Panc1 (cell line): ENCODE results near the gene SKI. TPM values are rescaled to one million over a fixed set of nuclear protein-coding genes. Genes with fewer than 3 reads are reported as not detected.

ENCODE experiments used
- ATAC-seq: fragments of 200-7000 bp; cut with Tn5 transposase; 2 replicates; pipeline ENCODE4 v1.9.1; 2020; ENCODE audit warnings: mild to moderate bottlenecking, moderate library complexity
- BruUV-seq: library from RNA; stranded (reverse); fragments of 400-500 nt; replicated peaks from 2 replicates; lab custom pipeline; 2021; lab: Mats Ljungman, UMichigan
- CTCF ChIA-PET: fragments of 300-600 bp; sonication (Branson Sonifier 250); formaldehyde crosslinking; loops from one replicate; lab custom pipeline; 2022; ENCODE audit warnings: antibody characterized with exemption; lab: Charles Lee
- POLR2A ChIA-PET: fragments of 300-600 bp; sonication (Branson Sonifier 250); formaldehyde crosslinking; loops from one replicate; lab custom pipeline; 2022; ENCODE audit warnings: antibody characterized with exemption; lab: Charles Lee
- DNase-seq: peaks from one replicate; pipeline ENCODE4 v3.0.0-alpha.2; 2010; ENCODE audit warnings: low read depth, low spot score
- H3K27ac ChIP-seq: 2 replicates; pipeline ENCODE4 v1.5.1; 2011; ENCODE audit warnings: mild to moderate bottlenecking, low read length, inconsistent platforms
- H3K27me3 ChIP-seq: fragments of 200-500 bp; sonication (Bioruptor generic); 2 replicates; pipeline ENCODE4 v1.6.0; 2014; ENCODE audit warnings: low read length, inconsistent platforms; ENCODE audit not compliant: control insufficient read depth, insufficient read depth
- H3K36me3 ChIP-seq: fragments of 200-500 bp; sonication (Bioruptor generic); 2 replicates; pipeline ENCODE4 v1.5.1; 2014; ENCODE audit warnings: inconsistent platforms, mild to moderate bottlenecking, low read length, moderate library complexity; ENCODE audit not compliant: control insufficient read depth, insufficient read depth
- H3K4me1 ChIP-seq: 2 replicates; pipeline ENCODE4 v1.5.1; 2011; ENCODE audit warnings: inconsistent platforms, mild to moderate bottlenecking, low read length, moderate library complexity; ENCODE audit not compliant: control insufficient read depth, insufficient read depth
- H3K4me3 ChIP-seq, 2 experiments: 2 replicates each; pipeline ENCODE4 v1.5.1; 2011 to 2012; ENCODE audit warnings: low read depth in 2 of 2, low read length in 2 of 2, mild to moderate bottlenecking in 2 of 2, inconsistent platforms in 1 of 2, moderate library complexity in 1 of 2
- H3K9me3 ChIP-seq: fragments of 200-500 bp; sonication (Bioruptor generic); 2 replicates; pipeline ENCODE4 v1.5.1; 2014; ENCODE audit warnings: low read depth, mild to moderate bottlenecking, inconsistent platforms, low read length, moderate library complexity; ENCODE audit not compliant: control insufficient read depth, insufficient read depth
- POLR2AphosphoS5 ChIP-seq: IDR thresholded peaks from 2 replicates; pipeline ENCODE4 v1.6.1; 2012; ENCODE audit warnings: mild to moderate bottlenecking, low read depth, low read length, moderate library complexity
- SIN3A ChIP-seq: IDR thresholded peaks from 2 replicates; pipeline ENCODE4 v1.6.1; 2012; ENCODE audit warnings: low read depth, mild to moderate bottlenecking, low read length, moderate library complexity, borderline replicate concordance; ENCODE audit not compliant: insufficient read depth
- TCF7L2 ChIP-seq: IDR thresholded peaks from 2 replicates; pipeline ENCODE4 v1.6.1; 2011; ENCODE audit warnings: mild to moderate bottlenecking, low read depth, low read length, inconsistent platforms
- in situ Hi-C: cut with HindIII; loops from 2 replicates; pipeline ENCODE4 v1.10.0; 2016; ENCODE audit warnings: low sequenced_read_pairs, low pct_unique_long_range_greater_than_20kb
- intact Hi-C: fragments of 100-400 bp; cut with micrococcal nuclease; formaldehyde crosslinking; loops from one replicate; pipeline ENCODE4 v1.10.0; 2022; ENCODE audit not compliant: unreplicated experiment
- total RNA-seq: library from RNA; stranded (reverse); gene quantifications from one replicate; pipeline ENCODE4 v1.2.1, GENCODE V29; 2021; ENCODE audit not compliant: unreplicated experiment
- TF ChIP-seq, protein P1 (sequence below), 2 experiments: IDR thresholded peaks; 2 replicates each; pipeline ENCODE4 v1.6.1; 2011 to 2012; ENCODE audit warnings: low read depth in 2 of 2, control low read depth in 1 of 2, low read length in 1 of 2, mild to moderate bottlenecking in 1 of 2, moderate library complexity in 1 of 2; ENCODE audit not compliant: insufficient read depth in 1 of 2
- TF ChIP-seq, protein P2 (sequence below): fragments of 450-650 bp; IDR thresholded peaks from 2 replicates; pipeline ENCODE4 v1.5.1; 2017; ENCODE audit warnings: mild to moderate bottlenecking

The SKI gene
- total RNA-seq, 1 experiment from 2014 or later, result 63.2 TPM

DNA sequence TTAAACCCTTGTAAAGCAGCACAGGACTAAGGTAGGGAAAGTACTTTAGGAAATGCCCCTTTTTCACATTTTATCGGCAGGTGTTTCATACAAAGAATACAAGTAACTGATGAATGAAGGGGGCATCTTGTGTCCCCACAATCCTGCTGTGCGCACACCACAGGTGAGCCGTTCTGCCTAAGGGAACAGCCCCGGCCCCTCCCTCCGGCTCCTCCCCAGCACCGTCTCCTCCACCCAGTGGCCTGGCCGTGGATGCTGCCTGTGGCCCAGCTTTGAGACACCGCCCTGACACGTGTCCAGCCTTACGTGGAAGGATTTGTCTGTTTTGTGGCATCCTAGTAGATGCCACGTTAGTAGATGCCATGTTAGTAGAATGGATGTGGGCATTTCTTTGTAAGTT, 46.4 kb upstream of the SKI start:
- ATAC-seq (no peak), DNase-seq (no peak)
- Histone ChIP-seq H3K4me1 (no peaks in the 10 kb centered on the region), H3K27ac (no peak overlapping the region), H3K4me3 (no peak overlapping the region), H3K9me3 (no peaks in the 10 kb centered on the region), H3K27me3 (no peaks in the 10 kb centered on the region), H3K36me3 (no peaks in the 10 kb centered on the region)
- POLR2A ChIA-PET, result no interaction called here
- BruUV-seq, result no TSS peak
- CTCF ChIA-PET, result no interaction called here
- intact Hi-C loops (no loop called here), in situ Hi-C loops (no loop called here)
- TF ChIP-seq SIN3A (no peak), TCF7L2 (no peak), POLR2AphosphoS5 (no peak)
- TF ChIP-seq, protein P1, sequence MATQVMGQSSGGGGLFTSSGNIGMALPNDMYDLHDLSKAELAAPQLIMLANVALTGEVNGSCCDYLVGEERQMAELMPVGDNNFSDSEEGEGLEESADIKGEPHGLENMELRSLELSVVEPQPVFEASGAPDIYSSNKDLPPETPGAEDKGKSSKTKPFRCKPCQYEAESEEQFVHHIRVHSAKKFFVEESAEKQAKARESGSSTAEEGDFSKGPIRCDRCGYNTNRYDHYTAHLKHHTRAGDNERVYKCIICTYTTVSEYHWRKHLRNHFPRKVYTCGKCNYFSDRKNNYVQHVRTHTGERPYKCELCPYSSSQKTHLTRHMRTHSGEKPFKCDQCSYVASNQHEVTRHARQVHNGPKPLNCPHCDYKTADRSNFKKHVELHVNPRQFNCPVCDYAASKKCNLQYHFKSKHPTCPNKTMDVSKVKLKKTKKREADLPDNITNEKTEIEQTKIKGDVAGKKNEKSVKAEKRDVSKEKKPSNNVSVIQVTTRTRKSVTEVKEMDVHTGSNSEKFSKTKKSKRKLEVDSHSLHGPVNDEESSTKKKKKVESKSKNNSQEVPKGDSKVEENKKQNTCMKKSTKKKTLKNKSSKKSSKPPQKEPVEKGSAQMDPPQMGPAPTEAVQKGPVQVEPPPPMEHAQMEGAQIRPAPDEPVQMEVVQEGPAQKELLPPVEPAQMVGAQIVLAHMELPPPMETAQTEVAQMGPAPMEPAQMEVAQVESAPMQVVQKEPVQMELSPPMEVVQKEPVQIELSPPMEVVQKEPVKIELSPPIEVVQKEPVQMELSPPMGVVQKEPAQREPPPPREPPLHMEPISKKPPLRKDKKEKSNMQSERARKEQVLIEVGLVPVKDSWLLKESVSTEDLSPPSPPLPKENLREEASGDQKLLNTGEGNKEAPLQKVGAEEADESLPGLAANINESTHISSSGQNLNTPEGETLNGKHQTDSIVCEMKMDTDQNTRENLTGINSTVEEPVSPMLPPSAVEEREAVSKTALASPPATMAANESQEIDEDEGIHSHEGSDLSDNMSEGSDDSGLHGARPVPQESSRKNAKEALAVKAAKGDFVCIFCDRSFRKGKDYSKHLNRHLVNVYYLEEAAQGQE (IDR thresholded peaks at IDR 0.05; ENCODE audit: insufficient read depth in 1 of 2, low read depth in 2 of 2, low read length in 1 of 2), result no peak
- TF ChIP-seq, protein P2, sequence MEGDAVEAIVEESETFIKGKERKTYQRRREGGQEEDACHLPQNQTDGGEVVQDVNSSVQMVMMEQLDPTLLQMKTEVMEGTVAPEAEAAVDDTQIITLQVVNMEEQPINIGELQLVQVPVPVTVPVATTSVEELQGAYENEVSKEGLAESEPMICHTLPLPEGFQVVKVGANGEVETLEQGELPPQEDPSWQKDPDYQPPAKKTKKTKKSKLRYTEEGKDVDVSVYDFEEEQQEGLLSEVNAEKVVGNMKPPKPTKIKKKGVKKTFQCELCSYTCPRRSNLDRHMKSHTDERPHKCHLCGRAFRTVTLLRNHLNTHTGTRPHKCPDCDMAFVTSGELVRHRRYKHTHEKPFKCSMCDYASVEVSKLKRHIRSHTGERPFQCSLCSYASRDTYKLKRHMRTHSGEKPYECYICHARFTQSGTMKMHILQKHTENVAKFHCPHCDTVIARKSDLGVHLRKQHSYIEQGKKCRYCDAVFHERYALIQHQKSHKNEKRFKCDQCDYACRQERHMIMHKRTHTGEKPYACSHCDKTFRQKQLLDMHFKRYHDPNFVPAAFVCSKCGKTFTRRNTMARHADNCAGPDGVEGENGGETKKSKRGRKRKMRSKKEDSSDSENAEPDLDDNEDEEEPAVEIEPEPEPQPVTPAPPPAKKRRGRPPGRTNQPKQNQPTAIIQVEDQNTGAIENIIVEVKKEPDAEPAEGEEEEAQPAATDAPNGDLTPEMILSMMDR, result no peak

DNA sequence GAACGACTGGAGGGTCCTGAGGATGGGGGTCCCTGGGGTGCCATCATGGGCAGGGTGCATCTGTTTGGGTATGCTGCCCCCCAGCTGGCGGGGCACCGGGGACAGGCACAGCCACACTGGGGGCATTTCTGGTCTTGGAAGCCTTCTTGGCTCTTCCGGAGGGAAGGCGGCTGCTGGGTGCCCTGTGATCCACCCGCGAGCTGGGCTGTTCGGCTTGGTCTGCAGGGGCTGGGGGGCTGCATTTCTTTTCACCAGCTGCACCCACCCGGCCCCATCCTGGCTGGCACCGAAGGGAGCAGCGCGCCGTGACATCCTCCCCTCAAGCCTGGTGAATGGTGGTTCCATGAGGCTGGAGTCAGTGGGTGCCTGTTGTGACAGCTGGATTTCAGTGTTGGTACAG, 45.7 kb upstream of the SKI start:
- TF ChIP-seq SIN3A (no peak), POLR2AphosphoS5 (no peak)
- TF ChIP-seq, protein P1 (IDR thresholded peaks at IDR 0.05; ENCODE audit: insufficient read depth in 1 of 2, low read depth in 2 of 2, low read length in 1 of 2), result no peak
- Histone ChIP-seq H3K27me3 (no peaks in the 10 kb centered on the region), H3K36me3 (no peaks in the 10 kb centered on the region), H3K4me1 (no peaks in the 10 kb centered on the region), H3K27ac (no peak overlapping the region), H3K9me3 (no peaks in the 10 kb centered on the region), H3K4me3 (no peak overlapping the region)
- BruUV-seq, result no TSS peak
- no peak for ATAC-seq
- intact Hi-C loops, result no loop called here
- ChIA-PET POLR2A (interaction anchor here (0.6 kb wide), 1 partner anchor 18 kb away, joined by 3 read pairs; no protein-coding TSS in a partner anchor), CTCF (no interaction called here)
- DNase-seq, result no peak
- in situ Hi-C loops, result no loop called here
